Right lobe of liver (tissue), 4 donors: ENCODE results near the gene CECR2.

Source experiments
- POLR2A ChIP-seq: fragments of 450-650 bp; IDR thresholded peaks from one replicate; pipeline ENCODE4 v1.6.1; 2017; ENCODE audit warnings: antibody characterized with exemption, mild to moderate bottlenecking
- TF ChIP-seq, protein P1 (sequence below), 4 donors: fragments of 200-600 bp in 3 of 4; fragments of 450-650 bp in 1 of 4; IDR thresholded peaks; one replicate each; pipeline versions ENCODE4 v1.5.1 to v1.8.0; 2016 to 2022; ENCODE audit warnings: antibody characterized with exemption in 4 of 4, mild to moderate bottlenecking in 2 of 4
- donor health status: DM: no; HTN: no; CAD: no.
- donor health status: DM: no; HTN: no; CAD: no.
- donor health status: DM: no; HTN: yes; CAD: no.

DNA sequence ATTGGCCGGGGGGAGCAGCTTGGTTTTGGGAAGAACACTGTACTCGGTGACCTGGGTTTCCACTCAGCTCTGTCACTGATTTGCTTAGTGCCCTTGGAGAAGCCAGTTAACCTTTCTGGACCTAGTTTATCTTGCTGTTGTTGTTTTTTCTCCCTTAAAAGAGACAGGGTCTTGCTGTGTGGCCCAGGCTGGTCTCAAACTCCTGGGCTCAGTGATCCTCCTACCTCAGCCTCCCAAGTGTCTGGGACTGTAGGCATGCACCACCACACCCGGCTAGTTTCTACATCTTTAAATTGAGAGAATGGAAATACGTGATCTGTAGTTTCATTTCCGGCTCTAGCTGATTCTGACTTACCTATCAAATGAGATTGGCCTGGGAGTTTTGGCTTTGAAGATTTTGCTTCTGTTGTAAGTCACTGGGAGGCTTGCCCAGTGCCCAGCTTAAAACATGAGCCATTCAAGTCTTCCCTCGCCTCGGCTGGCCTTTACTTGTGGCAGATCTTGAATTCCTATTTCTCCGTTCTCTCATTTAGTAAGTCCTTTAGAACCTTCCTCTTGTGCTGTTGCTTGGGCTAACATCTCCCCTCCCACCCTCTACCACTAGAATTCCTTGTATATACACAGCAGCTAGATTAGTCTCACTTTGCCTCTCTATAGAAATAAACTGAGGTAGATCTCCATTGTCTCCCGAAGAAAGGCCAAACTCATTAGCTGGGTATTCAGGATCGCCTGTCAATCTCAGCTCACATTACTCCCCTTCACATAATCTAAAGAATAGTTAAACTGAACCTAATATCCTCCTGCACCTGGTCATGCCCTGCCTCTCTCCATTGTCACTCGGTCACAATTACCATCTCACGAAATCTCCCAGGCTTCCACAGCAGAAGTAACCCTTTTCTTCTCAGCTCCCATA, 106.3 kb downstream of the CECR2 start:
- TF ChIP-seq, protein P1, sequence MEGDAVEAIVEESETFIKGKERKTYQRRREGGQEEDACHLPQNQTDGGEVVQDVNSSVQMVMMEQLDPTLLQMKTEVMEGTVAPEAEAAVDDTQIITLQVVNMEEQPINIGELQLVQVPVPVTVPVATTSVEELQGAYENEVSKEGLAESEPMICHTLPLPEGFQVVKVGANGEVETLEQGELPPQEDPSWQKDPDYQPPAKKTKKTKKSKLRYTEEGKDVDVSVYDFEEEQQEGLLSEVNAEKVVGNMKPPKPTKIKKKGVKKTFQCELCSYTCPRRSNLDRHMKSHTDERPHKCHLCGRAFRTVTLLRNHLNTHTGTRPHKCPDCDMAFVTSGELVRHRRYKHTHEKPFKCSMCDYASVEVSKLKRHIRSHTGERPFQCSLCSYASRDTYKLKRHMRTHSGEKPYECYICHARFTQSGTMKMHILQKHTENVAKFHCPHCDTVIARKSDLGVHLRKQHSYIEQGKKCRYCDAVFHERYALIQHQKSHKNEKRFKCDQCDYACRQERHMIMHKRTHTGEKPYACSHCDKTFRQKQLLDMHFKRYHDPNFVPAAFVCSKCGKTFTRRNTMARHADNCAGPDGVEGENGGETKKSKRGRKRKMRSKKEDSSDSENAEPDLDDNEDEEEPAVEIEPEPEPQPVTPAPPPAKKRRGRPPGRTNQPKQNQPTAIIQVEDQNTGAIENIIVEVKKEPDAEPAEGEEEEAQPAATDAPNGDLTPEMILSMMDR (IDR thresholded peaks at IDR 0.05) = no peak
- TF ChIP-seq POLR2A = no peak
